GM12892 (cell line): Measurements from ENCODE around the gene TBC1D19.

Experiments used
- POLR2A ChIP-seq: IDR thresholded peaks from 2 replicates; pipeline ENCODE4 v1.6.1; 2011; ENCODE audit warnings: low read depth, low read length, control low read depth
- POLR2AphosphoS5 ChIP-seq: IDR thresholded peaks from 2 replicates; pipeline ENCODE4 v1.6.1; 2011; ENCODE audit warnings: low read depth, low read length, control low read depth
- TAF1 ChIP-seq: IDR thresholded peaks from 2 replicates; pipeline ENCODE4 v1.6.1; 2011; ENCODE audit warnings: low read depth, mild to moderate bottlenecking, control low read depth, low read length, borderline replicate concordance

- no peak for TF ChIP-seq POLR2A
- no peak for TF ChIP-seq POLR2AphosphoS5
- no peak for TF ChIP-seq TAF1
Measured at GRCh38 chr4:26751838-26752237, 168.0 kb downstream of the TBC1D19 start.
